Gastrocnemius medialis (tissue), 4 donors: ENCODE measurements around the gene BTRC.

Experiments
- POLR2A ChIP-seq, 2 donors: fragments of 450-650 bp; IDR thresholded peaks; one replicate each; pipeline ENCODE4 v1.6.1; 2017; ENCODE audit warnings: antibody characterized with exemption in 2 of 2, mild to moderate bottlenecking in 2 of 2, moderate library complexity in 2 of 2
- TF ChIP-seq, protein P1 (sequence below), 5 experiments: fragments of 450-650 bp in 3 of 5; fragments of 200-600 bp in 2 of 5; sonication (generic) in 2 of 5; IDR thresholded peaks in 4 of 5; conservative IDR thresholded peaks in 1 of 5; 1 replicate in 4 of 5; 2 replicates in 1 of 5; pipeline ENCODE4 v1.5.1; 2016 to 2019; ENCODE audit warnings: antibody characterized with exemption in 5 of 5, mild to moderate bottlenecking in 3 of 5, moderate library complexity in 3 of 5

DNA sequence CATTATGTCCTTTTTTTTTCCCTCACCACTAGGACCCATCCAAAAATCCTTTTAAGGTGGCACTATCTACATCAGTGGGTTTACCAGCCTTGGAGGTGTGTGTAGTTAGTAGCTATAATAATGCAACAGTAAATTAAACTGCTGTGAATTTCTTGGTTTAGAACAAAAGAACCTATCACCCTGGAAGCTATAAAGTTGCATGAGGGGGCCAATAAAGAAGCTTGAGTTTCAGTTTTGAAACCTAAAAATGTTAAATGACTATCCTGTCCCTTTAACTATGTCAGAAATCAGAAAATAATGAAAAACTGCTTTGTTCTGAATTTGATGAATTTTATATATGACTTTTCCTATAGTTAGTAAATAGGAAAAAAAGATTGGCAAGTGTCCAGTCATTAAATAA lies 153.9 kb downstream of the BTRC start:
- no peak for TF ChIP-seq POLR2A (IDR thresholded peaks at IDR 0.05)
- TF ChIP-seq, protein P1, sequence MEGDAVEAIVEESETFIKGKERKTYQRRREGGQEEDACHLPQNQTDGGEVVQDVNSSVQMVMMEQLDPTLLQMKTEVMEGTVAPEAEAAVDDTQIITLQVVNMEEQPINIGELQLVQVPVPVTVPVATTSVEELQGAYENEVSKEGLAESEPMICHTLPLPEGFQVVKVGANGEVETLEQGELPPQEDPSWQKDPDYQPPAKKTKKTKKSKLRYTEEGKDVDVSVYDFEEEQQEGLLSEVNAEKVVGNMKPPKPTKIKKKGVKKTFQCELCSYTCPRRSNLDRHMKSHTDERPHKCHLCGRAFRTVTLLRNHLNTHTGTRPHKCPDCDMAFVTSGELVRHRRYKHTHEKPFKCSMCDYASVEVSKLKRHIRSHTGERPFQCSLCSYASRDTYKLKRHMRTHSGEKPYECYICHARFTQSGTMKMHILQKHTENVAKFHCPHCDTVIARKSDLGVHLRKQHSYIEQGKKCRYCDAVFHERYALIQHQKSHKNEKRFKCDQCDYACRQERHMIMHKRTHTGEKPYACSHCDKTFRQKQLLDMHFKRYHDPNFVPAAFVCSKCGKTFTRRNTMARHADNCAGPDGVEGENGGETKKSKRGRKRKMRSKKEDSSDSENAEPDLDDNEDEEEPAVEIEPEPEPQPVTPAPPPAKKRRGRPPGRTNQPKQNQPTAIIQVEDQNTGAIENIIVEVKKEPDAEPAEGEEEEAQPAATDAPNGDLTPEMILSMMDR (IDR thresholded peaks at IDR 0.05 in 4 of 5, conservative IDR thresholded peaks at IDR 0.05 in 1 of 5) = no peak
